GM18526 (cell line): ENCODE results near the gene MID1.

Experiments
- POLR2A ChIP-seq: IDR thresholded peaks from 3 replicates; pipeline ENCODE4 v1.6.1; 2011; ENCODE audit not compliant: insufficient read length; ENCODE audit errors: extremely low read depth

The MID1 gene

GRCh38 chrX:10531927-10532326, 88.5 kb downstream of the MID1 start:
- no peak for TF ChIP-seq POLR2A

GRCh38 chrX:10529344-10529743, 91.0 kb downstream of the MID1 start:
- TF ChIP-seq POLR2A: no peak

GRCh38 chrX:10526451-10526850, 93.9 kb downstream of the MID1 start:
- TF ChIP-seq POLR2A: no peak

DNA sequence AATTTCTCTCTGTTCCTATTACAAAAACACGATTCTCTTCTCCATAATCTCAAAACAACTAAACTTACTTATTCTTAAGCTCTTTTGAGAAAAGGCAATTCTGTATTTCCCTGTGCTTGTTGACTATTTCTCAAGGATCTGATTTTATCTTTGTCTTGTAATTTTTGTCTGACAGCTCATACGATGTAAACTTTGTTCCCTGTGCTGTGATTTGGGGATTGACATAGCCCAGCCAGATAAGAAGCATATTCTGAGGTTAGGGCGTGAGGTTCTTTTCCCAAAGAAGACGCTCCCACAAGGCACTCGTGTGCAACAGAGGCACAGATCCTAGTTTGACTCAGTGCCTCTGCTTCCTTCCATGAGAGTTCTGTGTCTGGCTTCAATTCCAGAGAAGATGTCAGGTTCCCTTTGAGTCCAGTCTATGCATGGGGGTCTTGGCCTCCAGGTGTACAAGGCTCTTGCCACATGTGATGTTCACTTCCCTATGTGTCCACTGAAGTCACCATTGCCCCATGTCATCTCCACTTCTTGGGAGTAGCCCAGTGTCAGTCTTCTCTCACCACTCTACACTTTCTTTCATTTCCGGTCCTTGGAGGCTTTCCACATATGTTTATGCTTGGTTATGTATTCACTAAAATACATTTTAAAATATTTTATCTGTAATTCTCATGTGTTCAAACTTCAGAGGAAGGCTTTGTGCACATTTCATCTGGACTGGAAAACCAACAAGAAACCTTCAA, 94.8 kb downstream of the MID1 start:
- no peak for TF ChIP-seq POLR2A

- no peak for TF ChIP-seq POLR2A
These were observed 95.8 kb downstream of the MID1 start for GRCh38 chrX:10524578-10524977.

DNA sequence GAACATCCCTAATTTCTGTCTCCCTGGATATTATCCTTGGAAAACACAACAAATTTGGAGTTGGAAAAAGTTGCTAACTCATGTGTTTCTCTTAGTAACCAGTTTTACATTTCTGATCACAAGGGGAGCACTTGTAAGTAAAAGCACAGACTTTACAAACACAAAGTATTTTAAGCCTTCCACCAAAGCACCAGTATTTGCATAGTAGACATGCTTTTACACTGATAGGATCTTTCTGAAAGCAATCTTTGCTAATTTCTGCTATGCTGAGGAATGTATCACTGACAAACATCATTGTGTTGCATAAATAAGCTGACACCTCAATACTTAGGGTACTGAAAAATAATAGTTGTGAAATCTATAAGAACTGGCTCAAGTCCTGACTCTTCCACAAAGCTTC, 100.6 kb downstream of the MID1 start:
- TF ChIP-seq POLR2A: no peak

GRCh38 chrX:10519278-10519677, 101.1 kb downstream of the MID1 start:
- TF ChIP-seq POLR2A: no peak

DNA sequence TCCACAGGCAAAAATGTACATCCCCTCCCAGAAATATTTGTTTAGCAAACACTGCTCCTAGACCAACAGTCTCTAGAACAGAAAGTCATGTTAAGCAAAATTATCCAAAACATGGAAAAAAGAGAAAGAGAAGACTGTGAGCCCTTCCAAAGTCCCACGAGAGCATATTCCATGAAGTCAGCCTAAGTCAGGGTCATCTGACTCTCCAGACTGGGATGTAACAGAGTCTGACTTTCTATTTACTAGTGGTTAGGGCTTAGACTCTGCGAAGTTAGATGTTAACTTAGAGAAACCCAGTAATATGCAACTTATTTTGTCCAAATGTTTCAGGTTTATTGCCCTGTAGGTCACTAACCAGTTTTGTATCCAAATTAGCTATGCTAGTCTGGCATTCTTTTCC, 102.3 kb downstream of the MID1 start:
- TF ChIP-seq POLR2A: no peak

GRCh38 chrX:10516781-10517322, 103.5 kb downstream of the MID1 start:
- TF ChIP-seq POLR2A: no peak

DNA sequence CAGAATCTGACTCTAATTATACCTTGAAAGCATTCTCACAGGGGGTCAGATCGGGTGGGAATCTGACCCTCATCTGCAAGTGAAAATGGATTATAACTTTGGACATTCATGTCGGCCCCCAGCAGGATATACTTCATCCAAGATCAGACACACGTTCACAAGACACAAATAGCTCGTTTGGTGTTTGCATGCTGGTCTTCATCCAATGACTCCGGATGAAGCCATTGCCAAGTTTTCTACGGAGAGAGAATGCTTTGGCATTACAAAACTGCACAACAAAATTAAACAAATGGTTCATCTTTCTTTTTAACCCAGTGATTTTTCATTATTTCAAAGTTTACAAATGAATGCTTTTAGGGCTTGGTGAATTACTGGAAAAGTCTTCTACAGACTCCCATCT, 105.5 kb downstream of the MID1 start:
- no peak for TF ChIP-seq POLR2A

- TF ChIP-seq POLR2A: no peak
These were observed 106.4 kb downstream of the MID1 start for GRCh38 chrX:10513974-10514373.

DNA sequence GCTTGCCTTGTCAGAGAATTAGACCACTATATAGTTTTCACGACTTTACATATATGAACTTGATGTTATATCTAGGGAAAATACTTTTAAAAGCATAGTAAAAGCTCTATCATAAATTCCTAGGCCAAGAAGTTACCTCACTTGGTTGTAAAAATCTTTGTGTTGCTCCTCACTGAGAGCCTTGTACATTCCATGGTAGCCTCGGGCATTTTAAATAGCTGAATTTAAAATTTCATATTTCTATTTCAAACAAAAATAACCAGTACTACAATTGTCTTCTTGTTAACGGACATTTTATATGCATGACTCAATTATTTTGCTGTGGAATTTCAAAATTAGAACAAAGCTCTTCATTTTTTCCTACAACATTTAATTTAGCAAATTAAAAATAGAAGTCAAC, 107.6 kb downstream of the MID1 start:
- TF ChIP-seq POLR2A: no peak

- TF ChIP-seq POLR2A: no peak
These were observed 108.1 kb downstream of the MID1 start for GRCh38 chrX:10512258-10512657.

GRCh38 chrX:10509397-10509796, 111.0 kb downstream of the MID1 start:
- no peak for TF ChIP-seq POLR2A

DNA sequence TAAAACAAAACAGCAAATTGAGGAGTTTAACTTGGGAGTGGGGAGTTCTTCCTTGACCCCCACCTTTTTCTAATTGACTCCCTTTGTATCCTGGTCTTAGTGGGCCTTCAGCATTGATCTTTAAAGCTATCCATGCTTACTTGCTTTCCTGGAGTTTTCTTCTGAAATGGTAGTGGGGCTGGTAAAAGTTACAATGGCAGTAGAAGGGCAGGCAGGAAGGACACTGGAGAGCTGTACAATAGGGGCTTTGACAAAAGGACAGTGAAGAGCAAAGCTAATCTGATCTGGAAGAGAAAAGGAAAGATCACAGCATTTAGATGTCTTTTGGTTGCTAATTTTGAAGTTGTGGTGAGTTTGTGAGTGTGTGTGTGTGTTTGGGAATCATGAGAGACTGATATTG, 111.5 kb downstream of the MID1 start:
- no peak for TF ChIP-seq POLR2A

- no peak for TF ChIP-seq POLR2A
These were observed 112.5 kb downstream of the MID1 start for GRCh38 chrX:10507876-10508275.

GRCh38 chrX:10507181-10507580, 113.2 kb downstream of the MID1 start:
- TF ChIP-seq POLR2A: no peak
